A549 (cell line): ENCODE results near the gene EFNA5. TPM values are rescaled to one million over a fixed set of nuclear protein-coding genes. Genes with fewer than 3 reads are reported as not detected.

Source experiments
- ATAC-seq, 2 experiments: fragments of 200-7000 bp in 1 of 2; fragments of >200 bp in 1 of 2; cut with Nextera tagmentation in 1 of 2; cut with Tn5 transposase in 1 of 2; 3 replicates each; pipeline versions ENCODE4 v1.8.0 to v1.9.1; 2018 to 2020; ENCODE audit warnings: mild to moderate bottlenecking in 1 of 2, moderate library complexity in 1 of 2
- CTCF ChIA-PET: fragments of 300-600 bp; sonication (Branson Sonifier 250); formaldehyde crosslinking; extraction: SDS; loops from one replicate; lab custom pipeline; 2021; ENCODE audit warnings: antibody characterized with exemption, inconsistent platforms; lab: Yijun Ruan, JAX
- POLR2A ChIA-PET: fragments of 350-600 bp; formaldehyde crosslinking; extraction: SDS; loops from one replicate; lab custom pipeline; 2021; ENCODE audit warnings: antibody characterized with exemption, inconsistent platforms; lab: Yijun Ruan, JAX
- DNase-seq, 2 experiments: peaks; one replicate each; pipeline versions ENCODE4 v3.0.0 to v3.0.0-alpha.2; 2011 to 2016; ENCODE audit warnings: low read depth in 1 of 2, low spot score in 1 of 2
- FAIRE-seq: peaks from 2 replicates; lab custom pipeline; 2011; peaks lifted over from hg19 to GRCh38; lab: Jason Lieb, UNC
- H3K27ac ChIP-seq, 2 experiments: fragments of >200 bp; sonication (Bioruptor Twin); formaldehyde crosslinking; 3 replicates each; pipeline ENCODE4 v1.5.1; 2016 to 2017
- H3K4me1 ChIP-seq: fragments of >200 bp; sonication (Bioruptor Twin); formaldehyde crosslinking; 3 replicates; pipeline ENCODE4 v1.6.1; 2016
- H3K4me2 ChIP-seq: fragments of >200 bp; sonication (Bioruptor Twin); formaldehyde crosslinking; 3 replicates; pipeline ENCODE4 v1.6.1; 2016
- H3K4me3 ChIP-seq: fragments of >200 bp; sonication (Bioruptor Twin); formaldehyde crosslinking; 3 replicates; pipeline ENCODE4 v1.5.1; 2016
- H3K9me3 ChIP-seq: fragments of >200 bp; sonication (Bioruptor Twin); formaldehyde crosslinking; 3 replicates; pipeline ENCODE4 v1.6.1; 2016
- CBX8 ChIP-seq: fragments of 200-600 bp; sonication (generic); IDR thresholded peaks from 2 replicates; pipeline ENCODE4 v1.6.1; 2016
- CHD2 ChIP-seq: fragments of 150-350 bp; IDR thresholded peaks from 2 replicates; pipeline ENCODE4 v1.6.1; 2014; ENCODE audit warnings: low read length; ENCODE audit not compliant: partially characterized antibody
- CHD4 ChIP-seq: fragments of 200-600 bp; sonication (generic); IDR thresholded peaks from 2 replicates; pipeline ENCODE4 v1.6.1; 2016; ENCODE audit warnings: antibody characterized with exemption, mild to moderate bottlenecking, borderline replicate concordance
- ELK1 ChIP-seq: fragments of 150-350 bp; IDR thresholded peaks from 2 replicates; pipeline ENCODE4 v1.6.1; 2014; ENCODE audit warnings: low read depth, mild to moderate bottlenecking, low read length
- GATA3 ChIP-seq: IDR thresholded peaks from 2 replicates; pipeline ENCODE4 v1.6.1; 2012; ENCODE audit warnings: borderline replicate concordance
- HDAC2 ChIP-seq: fragments of 200-600 bp; sonication (generic); IDR thresholded peaks from 2 replicates; pipeline ENCODE4 v1.6.1; 2016
- HEYL ChIP-seq: fragments of 250-450 bp; sonication (Bioruptor Pico); IDR thresholded peaks from 2 replicates; pipeline ENCODE4 v1.8.0; 2021; ENCODE audit warnings: mild to moderate bottlenecking, moderate library complexity
- JUN ChIP-seq, 2 experiments: fragments of >200 bp; sonication (Bioruptor Twin); formaldehyde crosslinking; IDR thresholded peaks; 2 replicates in 1 of 2; 3 replicates in 1 of 2; pipeline ENCODE4 v1.6.1; 2016 to 2017
- KDM5A ChIP-seq: fragments of 200-600 bp; sonication (generic); IDR thresholded peaks from 2 replicates; pipeline ENCODE4 v1.6.1; 2016; ENCODE audit warnings: antibody characterized with exemption, mild to moderate bottlenecking
- MAFK ChIP-seq: fragments of 450-650 bp; IDR thresholded peaks from 2 replicates; pipeline ENCODE4 v1.6.1; 2014; ENCODE audit not compliant: partially characterized antibody
- MYC ChIP-seq: IDR thresholded peaks from 2 replicates; pipeline ENCODE4 v1.6.1; 2012; ENCODE audit warnings: mild to moderate bottlenecking, inconsistent platforms, low read length, improper control_type of control experiment, borderline replicate concordance
- NPAS2 ChIP-seq: fragments of 250-450 bp; sonication (Bioruptor Pico); IDR thresholded peaks from 2 replicates; pipeline ENCODE4 v1.8.0; 2022; ENCODE audit warnings: mild to moderate bottlenecking, moderate library complexity, borderline replicate concordance
- NR3C1 ChIP-seq: fragments of >200 bp; sonication (Bioruptor Twin); formaldehyde crosslinking; IDR thresholded peaks from 3 replicates; pipeline ENCODE4 v1.6.1; 2017
- PBX3 ChIP-seq: IDR thresholded peaks from 2 replicates; pipeline ENCODE4 v1.6.1; 2012
- POLR2A ChIP-seq: IDR thresholded peaks from 2 replicates; pipeline ENCODE4 v1.6.1; 2012; ENCODE audit warnings: mild to moderate bottlenecking, low read length
- RCOR1 ChIP-seq: fragments of 150-350 bp; IDR thresholded peaks from 2 replicates; pipeline ENCODE4 v1.6.1; 2014; ENCODE audit warnings: antibody characterized with exemption, low read length, low read depth
- WGBS: methylation state at CpG from one replicate; pipeline ENCODE4 v1.1.6; 2017; ENCODE audit errors: missing lambda C conversion rate; 5-methylcytosine and 5-hydroxymethylcytosine counted together
- polyA plus RNA-seq, 4 experiments: library from polyadenylated mRNA; depleted of rRNA in 3 of 4; stranded (reverse); fragments of >200 nt; fragmentation: RNase III in 1 of 4; extraction: RNeasy Plus Mini Kit Qiagen cat#74134 plus additional on column Dnase treatment in 1 of 4; gene quantifications; 2 replicates in 3 of 4; 3 replicates in 1 of 4; pipeline ENCODE4 v1.2.3, GENCODE V29; 2011 to 2017
- TF ChIP-seq, protein P1 (sequence below): fragments of 200-600 bp; sonication (generic); IDR thresholded peaks from 2 replicates; pipeline ENCODE4 v1.6.1; 2016; ENCODE audit warnings: antibody characterized with exemption, mild to moderate bottlenecking, moderate library complexity

The EFNA5 gene
- polyA plus RNA-seq, 2 of the 4 experiments (the other 2 are of a cell fraction) = 8.5 to 20.7 TPM

DNA sequence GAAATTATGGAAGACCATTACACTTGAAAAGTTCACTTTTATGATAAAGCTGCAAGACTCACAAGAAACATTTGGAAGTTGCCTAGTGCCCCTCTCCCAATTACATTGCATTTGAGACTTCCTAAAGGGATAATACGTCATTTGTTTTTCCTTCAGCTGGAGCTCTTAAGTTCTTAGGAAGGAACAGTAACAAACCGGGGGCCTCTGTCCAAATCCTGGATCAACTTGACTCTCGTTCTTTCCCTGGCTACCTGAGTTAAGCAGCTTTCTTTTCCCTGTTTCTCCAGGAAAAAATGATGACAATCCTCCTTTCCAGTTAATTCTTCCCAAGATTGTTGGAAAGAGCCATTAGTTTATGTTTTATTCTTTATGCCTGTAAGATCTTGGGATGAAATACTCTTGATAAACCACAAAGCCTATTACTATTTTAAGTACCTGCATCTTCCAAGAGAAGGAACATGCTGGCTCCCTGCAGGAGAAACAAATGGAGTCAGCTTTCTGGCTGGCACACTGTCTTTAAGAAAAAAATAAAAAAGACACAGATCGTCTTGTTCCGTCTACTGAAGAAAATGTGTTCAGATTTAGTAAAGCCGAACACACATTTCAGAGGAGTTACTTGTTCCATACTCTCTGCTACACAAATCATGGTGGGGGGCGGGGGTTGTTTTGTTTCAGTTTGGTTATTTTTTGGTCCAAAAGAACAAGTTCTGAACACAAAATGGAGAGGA lies 297.9 kb downstream of the EFNA5 start:
- no peak for ATAC-seq
- Histone ChIP-seq H3K4me1 (peaks cover 15% of the 10 kb centered on the region), H3K4me3 (no peak overlapping the region), H3K4me2 (no peak overlapping the region), H3K9me3 (no peaks in the 10 kb centered on the region), H3K27ac (0 out of 6 replicates have a peak overlapping the region, but pooled peaks of 1 of the 2 experiments have one; percentile 11)
- WGBS = 91% methylated on average over 7 of the region's 7 CpGs
- no peak for FAIRE-seq
- DNase-seq = no peak
- POLR2A ChIA-PET = no interaction called here
- CTCF ChIA-PET = interaction anchor here (0.7 to 1.1 kb wide), 3 partner anchors 13 to 199 kb away, joined by 3 read pairs; no protein-coding TSS in a partner anchor
- TF ChIP-seq CHD4 (no peak), MAFK (no peak), ELK1 (no peak), NR3C1 (no peak)
- TF ChIP-seq, protein P1, sequence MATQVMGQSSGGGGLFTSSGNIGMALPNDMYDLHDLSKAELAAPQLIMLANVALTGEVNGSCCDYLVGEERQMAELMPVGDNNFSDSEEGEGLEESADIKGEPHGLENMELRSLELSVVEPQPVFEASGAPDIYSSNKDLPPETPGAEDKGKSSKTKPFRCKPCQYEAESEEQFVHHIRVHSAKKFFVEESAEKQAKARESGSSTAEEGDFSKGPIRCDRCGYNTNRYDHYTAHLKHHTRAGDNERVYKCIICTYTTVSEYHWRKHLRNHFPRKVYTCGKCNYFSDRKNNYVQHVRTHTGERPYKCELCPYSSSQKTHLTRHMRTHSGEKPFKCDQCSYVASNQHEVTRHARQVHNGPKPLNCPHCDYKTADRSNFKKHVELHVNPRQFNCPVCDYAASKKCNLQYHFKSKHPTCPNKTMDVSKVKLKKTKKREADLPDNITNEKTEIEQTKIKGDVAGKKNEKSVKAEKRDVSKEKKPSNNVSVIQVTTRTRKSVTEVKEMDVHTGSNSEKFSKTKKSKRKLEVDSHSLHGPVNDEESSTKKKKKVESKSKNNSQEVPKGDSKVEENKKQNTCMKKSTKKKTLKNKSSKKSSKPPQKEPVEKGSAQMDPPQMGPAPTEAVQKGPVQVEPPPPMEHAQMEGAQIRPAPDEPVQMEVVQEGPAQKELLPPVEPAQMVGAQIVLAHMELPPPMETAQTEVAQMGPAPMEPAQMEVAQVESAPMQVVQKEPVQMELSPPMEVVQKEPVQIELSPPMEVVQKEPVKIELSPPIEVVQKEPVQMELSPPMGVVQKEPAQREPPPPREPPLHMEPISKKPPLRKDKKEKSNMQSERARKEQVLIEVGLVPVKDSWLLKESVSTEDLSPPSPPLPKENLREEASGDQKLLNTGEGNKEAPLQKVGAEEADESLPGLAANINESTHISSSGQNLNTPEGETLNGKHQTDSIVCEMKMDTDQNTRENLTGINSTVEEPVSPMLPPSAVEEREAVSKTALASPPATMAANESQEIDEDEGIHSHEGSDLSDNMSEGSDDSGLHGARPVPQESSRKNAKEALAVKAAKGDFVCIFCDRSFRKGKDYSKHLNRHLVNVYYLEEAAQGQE = peak; percentile 36; the same call in 1 of the 2 replicates

GRCh38 chr5:107370396-107370968 lies 300.3 kb downstream of the EFNA5 start:
- POLR2A ChIA-PET = no interaction called here
- FAIRE-seq (no peak), ATAC-seq (no peak), DNase-seq (no peak)
- H3K4me2 ChIP-seq = no peak overlapping the region
- H3K4me1 ChIP-seq = peaks cover 12% of the 10 kb centered on the region
- H3K4me3 ChIP-seq = no peak overlapping the region
- TF ChIP-seq POLR2A (no peak), NPAS2 (no peak), MYC (no peak), HEYL (CRISPR knock-in tag) (no peak), PBX3 (no peak), GATA3 (no peak), NR3C1 (no peak), HDAC2 (no peak), ELK1 (no peak), CBX8 (no peak), CHD2 (no peak), RCOR1 (no peak), JUN (IDR thresholded peaks at IDR 0.05) (no peak), KDM5A (no peak)
- CTCF ChIA-PET = interaction anchor here (1.0 kb wide), 1 partner anchor 201 kb away, joined by 3 read pairs; no protein-coding TSS in a partner anchor
- no peaks in the 10 kb centered on the region for H3K9me3 ChIP-seq
- H3K27ac ChIP-seq = no peak overlapping the region; a peak in 1 of 6 replicates
- WGBS = 93% methylated on average over 6 of the region's 6 CpGs
